ENCODE measurements around the gene CCDC33. TPM values are rescaled to one million over a fixed set of nuclear protein-coding genes. Genes with fewer than 3 reads are reported as not detected.

CCDC33 gene
- total RNA-seq, 1 donor from 2014 or later: not detected

DNA sequence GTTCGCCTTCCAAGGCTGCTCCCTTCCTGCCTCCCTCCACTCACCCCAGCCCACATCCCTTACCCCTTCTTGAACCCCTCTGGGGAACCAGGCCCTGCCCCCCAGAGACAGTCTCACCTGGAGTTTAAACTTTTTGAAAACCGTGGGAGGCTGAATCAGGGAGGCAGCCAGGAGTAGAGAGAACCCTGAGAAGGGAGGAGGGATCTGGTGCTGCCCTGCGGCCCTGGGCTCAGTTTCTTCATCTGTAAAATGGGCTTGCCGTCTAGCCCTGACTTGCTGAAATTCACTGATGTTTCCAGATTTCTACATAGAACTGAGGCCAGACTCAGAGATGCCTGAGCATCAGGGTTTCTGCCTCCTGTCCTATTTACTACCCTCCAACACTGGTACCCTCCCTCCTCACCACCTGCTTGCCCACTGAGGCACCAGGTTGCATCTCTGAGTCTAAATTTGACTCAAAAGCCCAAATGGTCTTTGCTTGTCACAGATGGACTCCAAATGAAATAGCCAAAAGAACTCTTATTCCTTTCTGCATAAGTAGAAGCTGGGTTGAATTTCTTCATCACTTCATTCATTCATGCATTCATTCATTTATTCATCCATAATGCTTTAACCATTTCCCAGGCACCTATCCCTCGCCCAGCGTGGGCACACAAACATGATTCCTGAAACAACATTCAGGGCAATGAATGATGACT is 21.7 kb upstream of the CCDC33 start:
- intact Hi-C loops (cut with micrococcal nuclease): no loop called here
- no peak overlapping the region for H3K27ac Mint-ChIP-seq
- H3K4me3 Mint-ChIP-seq: no peak overlapping the region
- H3K9me3 Mint-ChIP-seq: no peaks in the 10 kb centered on the region
- no peaks in the 10 kb centered on the region for H3K36me3 Mint-ChIP-seq (ENCODE audit: low read depth)
- peaks cover 7% of the 10 kb centered on the region for H3K27me3 Mint-ChIP-seq
- no peak for DNase-seq
- H3K4me1 Mint-ChIP-seq: no peaks in the 10 kb centered on the region

DNA sequence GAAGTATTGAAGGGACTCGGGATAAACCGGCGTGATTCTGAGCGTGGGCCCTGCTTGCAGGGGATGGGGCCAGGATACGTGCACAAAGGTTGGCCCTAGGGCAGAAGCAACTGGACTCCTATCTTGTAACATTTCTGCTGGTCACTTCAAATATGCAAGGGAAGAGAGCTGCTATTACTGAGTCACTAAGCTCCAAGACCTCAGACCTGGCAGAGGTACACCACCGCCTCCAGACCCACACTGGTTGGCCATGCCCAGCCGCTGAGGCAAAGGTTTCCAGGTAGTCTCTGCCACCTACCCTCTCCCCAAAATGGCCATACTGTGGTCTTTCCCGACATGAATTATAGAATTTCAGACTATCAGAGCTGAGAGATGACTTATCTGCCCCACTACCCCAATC is 20.2 kb upstream of the CCDC33 start:
- DNase-seq: no peak
- intact Hi-C loops (cut with micrococcal nuclease): no loop called here
- H3K27me3 Mint-ChIP-seq: peaks cover 11% of the 10 kb centered on the region
- H3K4me3 Mint-ChIP-seq: no peak overlapping the region
- no peaks in the 10 kb centered on the region for H3K9me3 Mint-ChIP-seq
- no peaks in the 10 kb centered on the region for H3K4me1 Mint-ChIP-seq
- no peak overlapping the region for H3K27ac Mint-ChIP-seq
- H3K36me3 Mint-ChIP-seq (ENCODE audit: low read depth): no peaks in the 10 kb centered on the region

DNA sequence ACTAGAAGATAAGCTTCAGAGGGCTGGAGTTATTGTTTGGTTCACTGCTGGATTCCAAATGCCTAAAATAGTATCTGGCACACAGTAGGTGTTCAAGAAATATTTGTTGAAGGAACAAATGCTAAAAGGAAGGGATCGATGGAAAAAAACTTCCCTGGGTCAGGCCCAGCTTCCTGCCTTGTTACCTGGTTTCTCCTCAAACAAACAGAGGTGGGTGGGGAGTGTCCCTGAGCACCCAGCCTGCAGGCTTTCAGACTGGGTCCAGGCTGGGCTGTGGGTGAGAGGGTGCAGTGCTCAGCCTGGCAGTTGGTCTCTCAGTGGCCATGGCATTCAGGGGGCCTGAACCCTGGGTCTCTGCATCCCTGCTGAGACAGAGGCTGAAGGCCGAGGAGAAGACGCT is 19.2 kb upstream of the CCDC33 start:
- no peak for DNase-seq
- no peaks in the 10 kb centered on the region for H3K36me3 Mint-ChIP-seq (ENCODE audit: low read depth)
- intact Hi-C loops (cut with micrococcal nuclease): no loop called here
- H3K27me3 Mint-ChIP-seq: peaks cover 14% of the 10 kb centered on the region
- H3K4me1 Mint-ChIP-seq: no peaks in the 10 kb centered on the region
- no peaks in the 10 kb centered on the region for H3K9me3 Mint-ChIP-seq
- no peak overlapping the region for H3K27ac Mint-ChIP-seq
- H3K4me3 Mint-ChIP-seq: no peak overlapping the region

DNA sequence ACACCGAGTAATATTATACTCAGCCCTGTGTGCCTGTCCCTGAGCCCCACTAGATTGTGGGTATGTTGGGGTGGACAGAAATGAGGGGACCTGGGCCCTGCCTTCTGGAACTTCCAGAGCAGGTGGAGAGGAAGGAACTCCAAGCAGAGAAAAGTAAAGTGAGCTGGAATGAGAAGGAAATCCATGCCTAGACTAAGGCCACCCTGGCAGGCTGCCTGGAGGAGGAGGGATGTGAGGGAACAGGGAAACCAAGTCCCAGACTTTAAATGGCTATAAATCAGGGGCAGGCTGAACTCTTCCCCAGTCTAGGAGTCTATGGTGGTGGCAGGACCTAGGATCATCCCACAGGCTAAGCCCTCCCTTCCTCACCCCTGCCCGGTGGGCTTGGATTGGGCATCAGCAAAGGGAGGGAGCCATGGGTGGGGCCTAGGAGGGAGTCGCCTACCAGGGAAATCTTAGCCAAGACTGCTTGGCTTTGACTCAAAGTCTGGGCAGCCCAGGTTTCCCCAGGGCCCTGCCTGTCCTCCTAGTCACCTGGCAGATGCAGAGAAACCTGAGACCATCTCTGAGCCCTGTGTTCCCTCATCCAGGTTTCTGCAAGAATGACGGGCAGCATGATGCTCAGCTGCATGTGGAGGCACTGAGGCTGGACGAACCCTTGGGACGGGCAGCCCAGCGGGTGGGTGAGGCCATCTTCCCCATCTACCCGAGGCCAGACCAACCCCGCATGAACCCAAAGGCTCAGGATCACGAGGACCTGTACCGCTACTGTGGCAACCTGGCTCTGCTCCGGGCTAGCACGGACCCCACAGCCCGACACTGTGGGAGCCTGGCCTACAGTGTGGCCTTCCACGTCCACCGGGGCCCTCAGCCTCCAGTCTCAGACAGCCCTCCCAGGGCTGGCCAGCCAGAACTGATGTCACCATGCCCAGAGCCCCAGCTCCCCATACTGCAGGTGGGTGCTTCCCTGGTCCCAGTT is 17.9 kb upstream of the CCDC33 start:
- H3K27me3 Mint-ChIP-seq: peaks cover 19% of the 10 kb centered on the region
- no peak overlapping the region for H3K27ac Mint-ChIP-seq
- intact Hi-C loops (cut with micrococcal nuclease): no loop called here
- H3K36me3 Mint-ChIP-seq (ENCODE audit: low read depth): no peaks in the 10 kb centered on the region
- DNase-seq: no peak
- H3K9me3 Mint-ChIP-seq: no peaks in the 10 kb centered on the region
- H3K4me3 Mint-ChIP-seq: no peak overlapping the region
- H3K4me1 Mint-ChIP-seq: no peaks in the 10 kb centered on the region

DNA sequence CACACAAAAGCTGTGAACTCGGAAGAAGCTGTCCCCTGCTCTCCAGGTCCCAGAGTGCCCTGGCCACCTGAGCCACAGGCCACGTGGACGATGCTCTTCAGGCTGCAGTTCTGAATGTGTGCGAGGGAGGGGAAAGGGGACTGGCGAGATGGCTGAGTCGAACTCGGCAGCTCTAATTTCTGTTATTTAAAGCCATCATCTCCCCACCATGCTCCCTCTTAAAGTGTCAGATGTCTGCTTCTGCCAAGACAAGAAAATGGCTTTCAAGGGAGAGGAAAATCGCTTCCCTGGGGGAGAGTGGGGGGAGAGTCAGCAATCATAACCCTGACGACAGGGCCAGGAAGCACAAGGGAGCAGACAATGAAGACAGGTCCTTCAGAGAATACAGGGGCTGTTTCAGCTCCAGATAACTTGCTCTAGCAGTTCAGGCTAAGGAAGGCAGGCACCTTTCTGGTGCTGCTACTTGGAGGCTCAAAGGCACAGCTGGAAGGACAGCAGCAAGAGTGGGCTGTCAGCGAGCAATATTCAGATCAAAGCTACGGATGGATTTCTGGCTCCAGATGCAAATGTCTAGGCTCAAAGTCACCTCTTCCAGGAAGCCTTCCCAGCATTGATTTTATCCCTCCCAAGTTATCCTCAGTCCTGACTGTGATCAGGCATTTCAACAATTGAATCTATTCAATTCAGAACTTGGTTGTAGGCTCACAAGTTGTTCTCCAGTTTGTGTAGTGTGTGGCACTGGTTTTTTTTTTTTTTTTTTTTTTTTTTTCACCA is 15.5 kb upstream of the CCDC33 start:
- Mint-ChIP-seq H3K4me1 (no peaks in the 10 kb centered on the region), H3K27me3 (peaks cover 32% of the 10 kb centered on the region), H3K9me3 (no peaks in the 10 kb centered on the region), H3K4me3 (no peak overlapping the region), H3K36me3 (ENCODE audit: low read depth) (no peaks in the 10 kb centered on the region), H3K27ac (no peak overlapping the region)
- DNase-seq: no peak
- intact Hi-C loops (cut with micrococcal nuclease): no loop called here

DNA sequence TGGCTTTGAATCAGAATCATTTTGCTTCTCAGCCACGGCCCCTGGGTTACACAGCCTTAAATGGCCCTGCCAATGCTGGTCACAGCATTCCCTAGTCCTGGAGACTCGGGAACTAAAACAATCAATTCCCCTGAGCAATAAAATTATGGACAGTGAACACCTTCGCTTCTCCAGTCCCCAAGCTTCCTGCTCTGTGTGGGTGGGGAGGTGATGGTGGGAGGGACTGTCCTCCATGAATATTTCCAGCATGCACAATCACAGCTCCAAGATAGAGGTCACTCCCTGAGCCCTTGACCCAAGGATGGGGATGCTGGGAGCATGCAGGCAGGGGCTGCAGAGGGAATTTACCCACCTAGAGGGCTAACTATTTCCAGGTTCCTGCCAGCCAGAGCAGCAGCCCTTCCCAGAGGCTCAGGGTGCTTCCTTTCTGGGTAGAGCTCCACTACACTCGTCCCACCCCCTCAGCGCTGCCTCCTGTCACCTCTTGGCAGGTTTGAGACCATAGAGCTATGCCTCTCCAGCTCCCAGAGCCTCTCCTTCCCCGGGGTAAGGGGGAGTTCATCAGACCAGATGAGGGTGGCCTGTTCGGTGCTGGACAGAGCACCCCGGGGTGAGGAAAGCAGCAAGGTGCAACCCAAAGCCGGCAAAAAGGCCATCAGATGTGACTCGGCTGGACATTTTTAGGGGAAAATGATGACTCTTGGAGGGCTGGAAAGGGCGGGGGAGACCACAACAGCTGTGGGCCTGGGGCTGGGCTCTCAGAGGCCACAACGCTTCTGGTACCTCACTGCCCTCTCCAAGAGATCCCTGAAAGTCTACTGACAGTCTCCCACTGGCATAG is 14.5 kb upstream of the CCDC33 start:
- peaks cover 33% of the 10 kb centered on the region for H3K27me3 Mint-ChIP-seq
- H3K9me3 Mint-ChIP-seq: no peaks in the 10 kb centered on the region
- no peaks in the 10 kb centered on the region for H3K36me3 Mint-ChIP-seq (ENCODE audit: low read depth)
- intact Hi-C loops (cut with micrococcal nuclease): no loop called here
- DNase-seq: no peak
- no peaks in the 10 kb centered on the region for H3K4me1 Mint-ChIP-seq
- no peak overlapping the region for H3K4me3 Mint-ChIP-seq
- no peak overlapping the region for H3K27ac Mint-ChIP-seq

DNA sequence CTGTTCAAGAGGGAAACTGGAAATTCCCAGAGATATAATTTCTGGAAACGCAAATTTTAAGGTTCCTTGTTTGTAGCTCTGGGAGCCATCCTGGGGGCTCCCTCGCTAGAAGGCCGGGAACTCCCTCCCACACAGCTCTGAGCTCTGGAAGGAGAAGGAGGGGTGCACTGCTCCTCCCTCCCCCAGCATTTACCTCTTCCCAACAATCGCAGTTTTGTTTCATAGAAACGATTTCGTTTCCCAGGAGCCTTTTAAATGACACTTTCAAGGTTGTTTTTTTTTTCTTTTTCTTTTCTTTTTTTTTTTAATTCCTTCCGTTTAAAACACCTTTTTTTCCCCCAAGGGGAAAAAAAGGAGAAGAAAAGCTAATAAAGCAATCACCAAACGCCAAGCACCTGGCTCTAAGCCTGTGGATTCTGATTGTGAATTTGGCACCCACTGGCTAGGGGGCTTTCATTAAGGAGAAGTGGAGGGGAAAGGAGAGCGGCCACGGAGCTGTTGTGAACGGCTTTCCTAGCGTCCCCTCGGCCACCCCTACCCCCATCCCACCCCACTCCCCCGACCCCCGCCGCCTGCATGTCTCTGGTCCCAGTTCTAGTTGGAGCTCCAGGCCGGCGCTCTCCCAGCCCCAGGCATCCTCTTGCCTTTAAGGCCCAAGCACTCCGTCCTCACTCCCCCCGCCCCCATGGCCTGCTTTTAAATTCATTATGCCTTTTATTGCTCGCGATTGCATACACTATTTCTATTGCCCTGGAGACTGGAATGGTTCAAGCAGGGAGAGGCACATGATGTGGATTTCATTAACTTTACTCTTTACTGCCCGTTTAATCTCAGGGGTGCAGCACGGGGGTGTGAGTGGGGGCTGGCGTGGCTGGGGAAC is 13.6 kb upstream of the CCDC33 start:
- Mint-ChIP-seq H3K27me3 (peaks cover 34% of the 10 kb centered on the region), H3K27ac (no peak overlapping the region), H3K4me1 (no peaks in the 10 kb centered on the region), H3K9me3 (no peaks in the 10 kb centered on the region), H3K4me3 (no peak overlapping the region), H3K36me3 (ENCODE audit: low read depth) (no peaks in the 10 kb centered on the region)
- no peak for DNase-seq
- intact Hi-C loops (cut with micrococcal nuclease): no loop called here

DNA sequence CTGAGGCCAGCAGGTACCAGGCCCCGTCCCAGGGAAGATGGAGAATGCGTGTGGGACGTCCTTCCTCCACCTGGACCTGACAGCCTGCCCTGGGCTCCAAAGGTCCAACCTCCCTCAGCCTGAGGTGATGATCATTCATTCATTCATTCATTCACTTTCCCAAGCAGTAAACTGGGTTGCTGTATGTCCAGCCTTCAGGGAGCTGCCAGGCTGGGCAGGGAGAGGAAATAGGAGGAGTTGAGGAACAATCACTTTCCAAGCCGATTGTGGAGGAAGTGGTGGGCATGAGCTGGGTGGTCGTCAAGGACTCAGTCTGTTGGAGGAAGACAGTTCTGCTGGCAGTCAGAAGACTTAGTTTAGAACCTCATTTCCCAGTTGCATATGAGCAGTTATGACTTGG is 10.2 kb upstream of the CCDC33 start:
- no peak overlapping the region for H3K27ac Mint-ChIP-seq
- intact Hi-C loops (cut with micrococcal nuclease): no loop called here
- peaks cover 30% of the 10 kb centered on the region for H3K27me3 Mint-ChIP-seq
- no peaks in the 10 kb centered on the region for H3K36me3 Mint-ChIP-seq (ENCODE audit: low read depth)
- no peaks in the 10 kb centered on the region for H3K4me1 Mint-ChIP-seq
- H3K9me3 Mint-ChIP-seq: no peaks in the 10 kb centered on the region
- no peak overlapping the region for H3K4me3 Mint-ChIP-seq
- DNase-seq: no peak

DNA sequence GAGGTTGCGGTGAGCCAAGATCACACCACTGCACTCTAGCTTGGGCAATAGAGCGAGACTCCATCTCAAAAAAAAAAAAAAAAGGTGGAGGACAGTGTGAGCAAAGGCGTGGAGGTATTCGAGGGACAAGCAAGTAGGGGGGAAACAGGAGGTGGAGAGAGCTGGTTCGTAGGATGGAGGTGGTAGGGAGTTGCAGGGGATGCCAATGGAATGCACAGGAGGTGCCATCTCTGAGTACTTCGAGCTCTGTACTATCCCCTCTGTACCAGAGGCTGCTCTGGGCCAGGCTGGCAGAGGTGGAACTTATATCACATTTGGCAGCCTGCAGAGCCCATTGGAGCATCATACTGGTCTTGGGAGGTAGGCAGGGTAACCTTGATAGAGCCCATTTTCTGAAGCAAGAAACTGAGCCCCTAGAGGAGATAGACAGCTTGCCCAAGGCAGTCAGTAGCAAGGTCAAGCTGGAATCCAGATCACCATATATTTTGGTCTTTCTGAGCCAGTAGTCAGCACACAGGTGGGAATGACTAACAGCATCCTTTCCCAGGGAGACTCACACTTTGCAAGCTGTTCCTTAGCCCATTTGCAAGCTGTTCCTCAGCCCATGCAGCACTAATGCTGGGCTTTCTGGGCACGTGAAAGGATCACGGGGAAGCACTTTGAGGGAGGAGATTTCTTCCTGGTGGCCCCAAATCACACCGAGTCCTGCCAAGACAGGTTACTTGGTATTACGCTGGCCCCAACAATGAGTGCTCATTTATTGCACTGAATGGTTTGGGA is 9.2 kb upstream of the CCDC33 start:
- Mint-ChIP-seq H3K4me1 (no peaks in the 10 kb centered on the region), H3K27ac (no peak overlapping the region), H3K9me3 (no peaks in the 10 kb centered on the region), H3K27me3 (peaks cover 22% of the 10 kb centered on the region), H3K4me3 (no peak overlapping the region), H3K36me3 (ENCODE audit: low read depth) (no peaks in the 10 kb centered on the region)
- DNase-seq: no peak
- intact Hi-C loops (cut with micrococcal nuclease): no loop called here

DNA sequence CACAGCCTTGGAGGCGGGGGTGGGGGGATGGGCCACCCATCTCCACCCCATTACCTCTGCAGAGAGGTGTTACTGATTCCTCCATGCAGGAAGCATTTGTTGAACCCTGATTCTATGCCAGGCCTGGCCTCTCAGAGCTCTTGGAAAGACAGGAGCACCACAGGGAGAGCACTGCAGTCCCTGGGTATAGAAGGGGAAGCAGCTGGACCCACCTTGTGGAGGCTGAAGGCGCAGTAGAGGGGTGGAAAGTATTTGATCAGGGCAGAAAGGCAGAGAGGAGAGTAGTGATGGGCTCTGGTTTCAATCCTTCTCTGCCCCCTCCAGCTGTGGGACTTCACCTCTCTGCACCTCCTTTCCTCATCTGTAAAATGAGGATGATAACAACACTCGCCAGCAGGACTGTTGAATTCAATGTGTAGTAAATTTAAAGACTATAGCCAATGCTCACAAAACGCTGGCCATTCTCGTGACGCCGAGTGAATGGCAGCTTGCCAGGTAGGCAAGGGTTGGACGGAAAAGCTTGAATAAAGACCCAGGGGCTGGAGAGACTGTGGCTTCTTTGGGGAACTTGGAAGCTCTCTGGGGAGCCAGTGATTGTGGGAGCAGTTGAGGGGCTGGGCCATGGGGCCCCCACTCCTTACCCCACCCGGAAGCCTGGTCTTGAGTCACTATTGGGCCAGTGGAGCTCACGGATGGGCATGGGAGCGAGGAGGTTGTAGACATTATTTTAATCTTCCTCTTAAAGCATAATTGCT is 8.0 kb upstream of the CCDC33 start:
- intact Hi-C loops (cut with micrococcal nuclease): no loop called here
- Mint-ChIP-seq H3K4me1 (no peaks in the 10 kb centered on the region), H3K9me3 (no peaks in the 10 kb centered on the region), H3K36me3 (ENCODE audit: low read depth) (no peaks in the 10 kb centered on the region), H3K4me3 (no peak overlapping the region), H3K27me3 (peaks cover 17% of the 10 kb centered on the region), H3K27ac (no peak overlapping the region)
- no peak for DNase-seq

DNA sequence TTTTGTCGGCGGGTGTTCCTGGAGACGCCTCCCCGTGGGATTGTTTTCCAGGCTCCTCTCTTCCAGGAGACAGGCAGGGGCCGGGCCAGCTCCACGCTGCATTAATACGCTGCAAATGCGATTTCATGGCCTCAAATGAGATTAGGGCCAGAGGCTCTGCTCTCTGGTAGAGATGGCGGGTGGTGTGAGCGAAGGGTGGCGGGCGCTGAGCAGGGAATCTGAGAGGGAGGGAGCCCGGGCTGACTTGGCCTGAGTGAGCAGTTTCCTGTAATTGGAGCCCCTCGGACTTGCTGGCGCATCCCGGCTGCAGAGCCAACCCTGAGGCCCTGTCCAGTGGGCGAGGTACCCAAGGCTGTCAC is 7.4 kb upstream of the CCDC33 start:
- DNase-seq: no peak
- H3K36me3 Mint-ChIP-seq (ENCODE audit: low read depth): no peaks in the 10 kb centered on the region
- no peaks in the 10 kb centered on the region for H3K4me1 Mint-ChIP-seq
- H3K27me3 Mint-ChIP-seq: peaks cover 12% of the 10 kb centered on the region
- intact Hi-C loops (cut with micrococcal nuclease): no loop called here
- no peaks in the 10 kb centered on the region for H3K9me3 Mint-ChIP-seq
- H3K27ac Mint-ChIP-seq: no peak overlapping the region
- H3K4me3 Mint-ChIP-seq: no peak overlapping the region

DNA sequence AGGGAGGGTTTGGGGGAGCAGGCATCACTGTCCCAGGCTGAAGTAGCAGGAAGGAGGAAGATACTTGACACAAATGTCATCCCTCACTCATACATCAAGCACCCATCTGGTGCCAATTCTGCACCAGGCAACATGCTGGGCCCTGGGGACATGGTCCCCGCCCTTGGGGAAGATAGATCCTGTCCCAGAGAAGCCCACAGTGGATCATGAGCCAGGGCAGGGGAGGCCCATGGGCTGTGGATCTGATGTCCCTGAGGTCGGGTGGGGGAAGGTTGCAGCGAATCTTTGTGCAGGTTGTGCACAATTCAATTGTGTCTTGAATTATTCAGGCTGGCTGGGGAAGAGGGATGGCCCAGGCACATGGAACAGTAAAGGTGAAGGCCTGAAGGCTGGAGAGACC is 6.4 kb upstream of the CCDC33 start:
- H3K27ac Mint-ChIP-seq: no peak overlapping the region
- no peak overlapping the region for H3K4me3 Mint-ChIP-seq
- no peaks in the 10 kb centered on the region for H3K4me1 Mint-ChIP-seq
- DNase-seq: no peak
- H3K27me3 Mint-ChIP-seq: peaks cover 7% of the 10 kb centered on the region
- intact Hi-C loops (cut with micrococcal nuclease): no loop called here
- H3K9me3 Mint-ChIP-seq: no peaks in the 10 kb centered on the region
- H3K36me3 Mint-ChIP-seq (ENCODE audit: low read depth): no peaks in the 10 kb centered on the region

Measured in activated CD4-positive, alpha-beta T cell treated with anti-CD3 and anti-CD28 coated beads, Interleukin-2, amount 10 ng/mL, durations not matched to agents 24 days and 14 days (primary cell).